K562 (cell line): ENCODE measurements around the gene ME3. TPM values are rescaled to one million over a fixed set of nuclear protein-coding genes. Genes with fewer than 3 reads are reported as not detected.
A peak's percentile ranks its signal among the peaks of the same experiment; 100 is the strongest.

Source experiments
- ARID1B ChIP-seq: fragments of 450-650 bp; IDR thresholded peaks from 2 replicates; pipeline ENCODE4 v1.6.1; 2016; ENCODE audit warnings: antibody characterized with exemption, mild to moderate bottlenecking, inconsistent platforms
- BCL6 ChIP-seq: fragments of 250-450 bp; sonication (Bioruptor Pico); IDR thresholded peaks from 2 replicates; pipeline ENCODE4 v1.4.0; 2020
- CBFA2T2 ChIP-seq: fragments of 450-650 bp; conservative IDR thresholded peaks from 2 replicates; pipeline ENCODE4 v1.6.1; 2017; ENCODE audit warnings: mild to moderate bottlenecking
- CBFA2T3 ChIP-seq: fragments of 450-650 bp; IDR thresholded peaks from 2 replicates; pipeline ENCODE4 v1.6.1; 2017
- CHD1 ChIP-seq: fragments of 200-600 bp; sonication (generic); IDR thresholded peaks from one replicate; pipeline ENCODE4 v1.6.1; 2012; ENCODE audit warnings: mild to moderate bottlenecking, moderate library complexity, low read length, inconsistent platforms
- CXXC5 ChIP-seq: fragments of 250-450 bp; sonication (Bioruptor Pico); IDR thresholded peaks from 2 replicates; pipeline ENCODE4 v1.8.0; 2022; ENCODE audit warnings: inconsistent platforms, mild to moderate bottlenecking, moderate library complexity
- DPF2 ChIP-seq: fragments of 450-650 bp; IDR thresholded peaks from 2 replicates; pipeline ENCODE4 v1.6.1; 2016
- FOXJ2 ChIP-seq: fragments of 200-800 bp; sonication (Bioruptor generic); IDR thresholded peaks from 2 replicates; pipeline ENCODE4 v1.6.1; 2016; ENCODE audit warnings: missing genetic modification characterization, missing compliant biosample characterization
- FOXP1 ChIP-seq: sonication (generic); formaldehyde crosslinking; IDR thresholded peaks from 2 replicates; pipeline ENCODE4 v1.8.0; 2022; ENCODE audit warnings: mild to moderate bottlenecking, missing genetic modification reagents
- GTF2F1 ChIP-seq: IDR thresholded peaks from 2 replicates; pipeline ENCODE4 v1.6.1; 2011; ENCODE audit warnings: low read depth, low read length, improper control_type of control experiment
- ID3 ChIP-seq, 2 experiments: fragments of 250-450 bp in 1 of 2; fragments of 450-650 bp in 1 of 2; sonication (Bioruptor Pico) in 1 of 2; IDR thresholded peaks; 2 replicates each; pipeline versions ENCODE4 v1.6.1 to v1.8.0; 2016 to 2021; ENCODE audit warnings: mild to moderate bottlenecking in 2 of 2, moderate library complexity in 2 of 2, missing compliant biosample characterization in 1 of 2, missing genetic modification characterization in 1 of 2
- IFI16 ChIP-seq: fragments of 250-450 bp; sonication (Bioruptor Pico); IDR thresholded peaks from 2 replicates; pipeline ENCODE4 v2.1.2; 2022; ENCODE audit warnings: mild to moderate bottlenecking, inconsistent platforms
- MCM2 ChIP-seq: fragments of 450-650 bp; IDR thresholded peaks from 2 replicates; pipeline ENCODE4 v1.6.1; 2017; ENCODE audit warnings: low read depth, mild to moderate bottlenecking
- MEIS2 ChIP-seq: fragments of 450-650 bp; IDR thresholded peaks from 2 replicates; pipeline ENCODE4 v1.6.1; 2014; ENCODE audit warnings: mild to moderate bottlenecking; ENCODE audit not compliant: partially characterized antibody
- NFYB ChIP-seq: IDR thresholded peaks from 2 replicates; pipeline ENCODE4 v1.6.1; 2011; ENCODE audit warnings: mild to moderate bottlenecking, moderate library complexity; ENCODE audit not compliant: insufficient read length; ENCODE audit errors: extremely low read depth
- PURB ChIP-seq: sonication (generic); formaldehyde crosslinking; IDR thresholded peaks from 2 replicates; pipeline ENCODE4 v1.9.0; 2021; ENCODE audit warnings: low read depth, mild to moderate bottlenecking, missing genetic modification reagents
- SLC30A9 ChIP-seq: fragments of 250-450 bp; sonication (Bioruptor Pico); IDR thresholded peaks from 2 replicates; pipeline ENCODE4 v1.8.0; 2022; ENCODE audit warnings: mild to moderate bottlenecking, moderate library complexity
- SMARCA4 ChIP-seq: fragments of 450-650 bp; IDR thresholded peaks from 2 replicates; pipeline ENCODE4 v1.6.1; 2016
- SMARCC2 ChIP-seq: fragments of 450-650 bp; IDR thresholded peaks from 2 replicates; pipeline ENCODE4 v1.6.1; 2017; ENCODE audit warnings: antibody characterized with exemption, moderate library complexity, mild to moderate bottlenecking, low read depth
- SOX6 ChIP-seq: fragments of 450-650 bp; IDR thresholded peaks from 2 replicates; pipeline ENCODE4 v1.6.1; 2014; ENCODE audit warnings: mild to moderate bottlenecking
- TAL1 ChIP-seq: fragments of 450-650 bp; IDR thresholded peaks from 2 replicates; pipeline ENCODE4 v1.6.1; 2016; ENCODE audit warnings: mild to moderate bottlenecking
- TBP ChIP-seq: optimal IDR thresholded peaks from 2 replicates; pipeline ENCODE3; 2011; ENCODE audit warnings: low read depth, low read length, improper control_type of control experiment
- TRIM24 ChIP-seq, 2 experiments: fragments of 450-650 bp; IDR thresholded peaks; 2 replicates each; pipeline ENCODE4 v1.6.1; 2016
- ZBED1 ChIP-seq: IDR thresholded peaks from 2 replicates; pipeline ENCODE4 v1.6.1; 2014
- ZNF384 ChIP-seq: IDR thresholded peaks from 2 replicates; pipeline ENCODE4 v1.6.1; 2012; ENCODE audit warnings: low read depth, low read length, improper control_type of control experiment
- ZNF408 ChIP-seq: fragments of 250-450 bp; sonication (Bioruptor Pico); IDR thresholded peaks from 2 replicates; pipeline ENCODE4 v1.4.0; 2020; ENCODE audit warnings: low read depth, mild to moderate bottlenecking, moderate library complexity
- ZNF77 ChIP-seq: fragments of 250-450 bp; sonication (Bioruptor Pico); IDR thresholded peaks from 2 replicates; pipeline ENCODE4 v1.5.0; 2020
- ZNF780A ChIP-seq: fragments of 250-450 bp; sonication (Bioruptor Pico); IDR thresholded peaks from 2 replicates; pipeline ENCODE4 v1.5.0; 2021; ENCODE audit warnings: mild to moderate bottlenecking
- ZNF785 ChIP-seq: fragments of 250-450 bp; sonication (Bioruptor Pico); IDR thresholded peaks from 2 replicates; pipeline ENCODE4 v1.4.0; 2020; ENCODE audit warnings: mild to moderate bottlenecking
- polyA plus RNA-seq, 8 experiments: library from polyadenylated mRNA; depleted of rRNA in 4 of 8; stranded (reverse) in 5 of 8; unstranded in 3 of 8; fragments of >200 nt; fragmentation: Nextera tagmentation in 2 of 8; fragmentation: Illumina TruSeq in 1 of 8; extraction: Ambion mirVana in 2 of 8; extraction: Trizol in 1 of 8; gene quantifications; 2 replicates each; pipeline versions ENCODE4 v1.2.1 to v1.2.3, GENCODE V29; 2011 to 2014; ENCODE audit warnings: inconsistent platforms in 1 of 8, missing spikeins in 1 of 8
- total RNA-seq, 7 experiments: library from RNA; depleted of rRNA in 6 of 7; stranded (reverse); fragments of >200 nt in 6 of 7; fragmentation: Illumina TruSeq in 2 of 7; extraction: Trizol in 2 of 7; gene quantifications; 2 replicates each; pipeline versions ENCODE4 v1.2.1 to v1.2.3, GENCODE V29; 2011 to 2021; ENCODE audit warnings: low replicate concordance in 1 of 7
- TF ChIP-seq, protein P1 (sequence below): sonication (generic); formaldehyde crosslinking; IDR thresholded peaks from 2 replicates; pipeline ENCODE4 v1.8.0; 2022; ENCODE audit warnings: mild to moderate bottlenecking, low read depth, missing genetic modification reagents
- TF ChIP-seq, protein P2 (sequence below): fragments of 250-450 bp; sonication (Bioruptor Pico); IDR thresholded peaks from 2 replicates; pipeline ENCODE4 v1.5.0; 2020; ENCODE audit warnings: mild to moderate bottlenecking

The ME3 gene
- total and polyA plus RNA-seq, 9 of the 15 experiments (the other 6 are each of a cell fraction or from before 2014, with no cell fraction given), result not detected

GRCh38 chr11:86523738-86524619, 148.4 kb downstream of the ME3 start (continued):
- TF ChIP-seq MCM2 (no peak), ZNF77 (CRISPR knock-in tag) (no peak), ZNF408 (CRISPR knock-in tag) (no peak), SLC30A9 (CRISPR knock-in tag) (no peak), CBFA2T2 (peak; percentile 37; the same call in 1 of the 2 replicates), CBFA2T3 (peak; percentile 56), MEIS2 (peak; percentile 57), CHD1 (no peak), FOXJ2 (tag) (peak; percentile 71; the same call in 1 of the 2 replicates), CXXC5 (no peak), ZNF780A (CRISPR knock-in tag) (no peak), TAL1 (peak; percentile 42), IFI16 (CRISPR knock-in tag) (no peak), ZNF785 (CRISPR knock-in tag) (no peak), TBP (no peak), TRIM24 (IDR thresholded peaks at IDR 0.05) (peak in 1 of 2 experiments; percentile 45; a peak in 1 of 4 replicates), ZBED1 (no peak), SOX6 (peak; percentile 51; the same call in 1 of the 2 replicates), DPF2 (peak; percentile 83), NFYB (no peak), SMARCA4 (peak; percentile 92), ARID1B (peak; percentile 88), GTF2F1 (no peak), SMARCC2 (peak; percentile 93), PURB (CRISPR knock-in tag) (no peak), ZNF384 (0 out of 2 replicates have a peak, but pooled peaks have one; percentile 6), BCL6 (CRISPR knock-in tag) (no peak), FOXP1 (0 out of 2 replicates have a peak, but pooled peaks have one; percentile 60), ID3 (CRISPR knock-in tag; IDR thresholded peaks at IDR 0.05) (no peak), ID3 (tag; IDR thresholded peaks at IDR 0.05) (no peak)
- TF ChIP-seq, protein P1, sequence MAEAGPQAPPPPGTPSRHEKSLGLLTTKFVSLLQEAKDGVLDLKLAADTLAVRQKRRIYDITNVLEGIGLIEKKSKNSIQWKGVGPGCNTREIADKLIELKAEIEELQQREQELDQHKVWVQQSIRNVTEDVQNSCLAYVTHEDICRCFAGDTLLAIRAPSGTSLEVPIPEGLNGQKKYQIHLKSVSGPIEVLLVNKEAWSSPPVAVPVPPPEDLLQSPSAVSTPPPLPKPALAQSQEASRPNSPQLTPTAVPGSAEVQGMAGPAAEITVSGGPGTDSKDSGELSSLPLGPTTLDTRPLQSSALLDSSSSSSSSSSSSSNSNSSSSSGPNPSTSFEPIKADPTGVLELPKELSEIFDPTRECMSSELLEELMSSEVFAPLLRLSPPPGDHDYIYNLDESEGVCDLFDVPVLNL, result no peak
- TF ChIP-seq, protein P2, sequence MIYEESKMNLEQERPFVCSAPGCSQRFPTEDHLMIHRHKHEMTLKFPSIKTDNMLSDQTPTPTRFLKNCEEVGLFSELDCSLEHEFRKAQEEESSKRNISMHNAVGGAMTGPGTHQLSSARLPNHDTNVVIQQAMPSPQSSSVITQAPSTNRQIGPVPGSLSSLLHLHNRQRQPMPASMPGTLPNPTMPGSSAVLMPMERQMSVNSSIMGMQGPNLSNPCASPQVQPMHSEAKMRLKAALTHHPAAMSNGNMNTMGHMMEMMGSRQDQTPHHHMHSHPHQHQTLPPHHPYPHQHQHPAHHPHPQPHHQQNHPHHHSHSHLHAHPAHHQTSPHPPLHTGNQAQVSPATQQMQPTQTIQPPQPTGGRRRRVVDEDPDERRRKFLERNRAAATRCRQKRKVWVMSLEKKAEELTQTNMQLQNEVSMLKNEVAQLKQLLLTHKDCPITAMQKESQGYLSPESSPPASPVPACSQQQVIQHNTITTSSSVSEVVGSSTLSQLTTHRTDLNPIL (CRISPR knock-in tag), result no peak
